Measurements from ENCODE around the gene TULP4.
"Not testable (repeated sequence)": the region's sequence is repeated elsewhere in the genome, so short reads cannot be mapped to it uniquely, and the experiment has no call there.

TULP4 gene

GRCh38 chr6:158328952-158329351 lies 16.7 kb downstream of the TULP4 start:
- no peak for DNase-seq (ENCODE audit: low read depth)

GRCh38 chr6:158329531-158329930 lies 17.3 kb downstream of the TULP4 start:
- no peak for DNase-seq (ENCODE audit: low read depth)

- DNase-seq (ENCODE audit: low read depth): no peak
Measured at GRCh38 chr6:158330016-158330415, 17.8 kb downstream of the TULP4 start.

- DNase-seq (ENCODE audit: low read depth): no peak
Measured at GRCh38 chr6:158332237-158332636, 20.0 kb downstream of the TULP4 start.

GRCh38 chr6:158333094-158333493 lies 20.8 kb downstream of the TULP4 start:
- no peak for DNase-seq (ENCODE audit: low read depth)

- DNase-seq (ENCODE audit: low read depth): no peak
Measured at GRCh38 chr6:158334534-158334933, 22.3 kb downstream of the TULP4 start.

- DNase-seq (ENCODE audit: low read depth): no peak
Measured at GRCh38 chr6:158337332-158337731, 25.1 kb downstream of the TULP4 start.

GRCh38 chr6:158338311-158339112 lies 26.2 kb downstream of the TULP4 start:
- no peak for DNase-seq (ENCODE audit: low read depth)

- not testable (repeated sequence) for DNase-seq (ENCODE audit: low read depth)
Measured at GRCh38 chr6:158339197-158339596, 26.9 kb downstream of the TULP4 start.

- DNase-seq (ENCODE audit: low read depth): no peak
Measured at GRCh38 chr6:158340252-158340651, 28.0 kb downstream of the TULP4 start.

GRCh38 chr6:158344534-158344933 lies 32.3 kb downstream of the TULP4 start:
- no peak for DNase-seq (ENCODE audit: low read depth)

- DNase-seq (ENCODE audit: low read depth): not testable (repeated sequence)
Measured at GRCh38 chr6:158345444-158345843, 33.2 kb downstream of the TULP4 start.

- DNase-seq (ENCODE audit: low read depth): no peak
Measured at GRCh38 chr6:158347335-158347734, 35.1 kb downstream of the TULP4 start.

- DNase-seq (ENCODE audit: low read depth): not testable (repeated sequence)
Measured at GRCh38 chr6:158348737-158349504, 36.7 kb downstream of the TULP4 start.

- not testable (repeated sequence) for DNase-seq (ENCODE audit: low read depth)
Measured at GRCh38 chr6:158349505-158350275, 37.4 kb downstream of the TULP4 start.

GRCh38 chr6:158350731-158351130 lies 38.5 kb downstream of the TULP4 start:
- DNase-seq (ENCODE audit: low read depth): not testable (repeated sequence)

- no peak for DNase-seq (ENCODE audit: low read depth)
Measured at GRCh38 chr6:158353883-158354877, 41.9 kb downstream of the TULP4 start.

GRCh38 chr6:158356586-158357546 lies 44.6 kb downstream of the TULP4 start:
- DNase-seq (ENCODE audit: low read depth): no peak

GRCh38 chr6:158357570-158358216 lies 45.4 kb downstream of the TULP4 start:
- no peak for DNase-seq (ENCODE audit: low read depth)
